GM12872 (cell line): ENCODE results near the gene CUL4B.

Experiments
- TF ChIP-seq, protein P1 (sequence below): IDR thresholded peaks from 3 replicates; pipeline ENCODE4 v1.5.1; 2011; ENCODE audit warnings: low read depth, mild to moderate bottlenecking, low read length, moderate library complexity; ENCODE audit not compliant: insufficient read depth

CUL4B gene

DNA sequence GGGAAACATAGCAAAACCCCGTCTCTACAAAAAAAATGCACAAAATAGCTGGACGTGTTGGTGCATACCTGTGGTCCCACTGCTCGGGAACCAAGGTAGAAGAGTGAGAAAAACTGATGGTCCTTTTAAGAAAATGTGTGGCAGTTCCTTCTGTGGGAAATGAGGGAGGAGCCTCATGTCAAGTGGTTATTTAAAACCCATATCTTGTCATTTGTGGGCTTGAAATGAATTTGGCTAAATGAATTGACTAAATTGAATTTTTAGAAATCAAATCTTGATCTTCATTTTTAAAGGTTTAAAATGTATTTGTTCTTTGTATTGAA, 75.5 kb downstream of the CUL4B start:
- TF ChIP-seq, protein P1, sequence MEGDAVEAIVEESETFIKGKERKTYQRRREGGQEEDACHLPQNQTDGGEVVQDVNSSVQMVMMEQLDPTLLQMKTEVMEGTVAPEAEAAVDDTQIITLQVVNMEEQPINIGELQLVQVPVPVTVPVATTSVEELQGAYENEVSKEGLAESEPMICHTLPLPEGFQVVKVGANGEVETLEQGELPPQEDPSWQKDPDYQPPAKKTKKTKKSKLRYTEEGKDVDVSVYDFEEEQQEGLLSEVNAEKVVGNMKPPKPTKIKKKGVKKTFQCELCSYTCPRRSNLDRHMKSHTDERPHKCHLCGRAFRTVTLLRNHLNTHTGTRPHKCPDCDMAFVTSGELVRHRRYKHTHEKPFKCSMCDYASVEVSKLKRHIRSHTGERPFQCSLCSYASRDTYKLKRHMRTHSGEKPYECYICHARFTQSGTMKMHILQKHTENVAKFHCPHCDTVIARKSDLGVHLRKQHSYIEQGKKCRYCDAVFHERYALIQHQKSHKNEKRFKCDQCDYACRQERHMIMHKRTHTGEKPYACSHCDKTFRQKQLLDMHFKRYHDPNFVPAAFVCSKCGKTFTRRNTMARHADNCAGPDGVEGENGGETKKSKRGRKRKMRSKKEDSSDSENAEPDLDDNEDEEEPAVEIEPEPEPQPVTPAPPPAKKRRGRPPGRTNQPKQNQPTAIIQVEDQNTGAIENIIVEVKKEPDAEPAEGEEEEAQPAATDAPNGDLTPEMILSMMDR = no peak

DNA sequence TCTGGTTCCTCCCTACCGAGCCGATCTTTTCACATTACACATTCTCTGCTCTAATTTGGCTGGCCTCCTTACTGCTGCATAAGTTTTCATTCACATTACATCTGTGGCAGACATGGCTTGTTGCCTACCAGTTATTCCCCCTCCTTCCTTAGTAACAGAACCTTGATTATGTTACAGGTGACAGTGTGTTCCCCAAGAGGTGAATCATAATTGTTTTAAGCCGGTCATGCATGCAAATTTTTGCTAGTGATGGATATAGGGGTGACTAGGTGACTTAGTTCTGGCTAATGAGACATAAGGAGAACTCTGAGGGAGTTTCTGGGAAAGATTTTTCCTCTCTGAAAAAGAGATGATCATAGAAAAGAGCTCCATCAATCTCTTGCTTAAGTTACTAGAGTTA, 83.3 kb downstream of the CUL4B start:
- TF ChIP-seq, protein P1 = no peak

DNA sequence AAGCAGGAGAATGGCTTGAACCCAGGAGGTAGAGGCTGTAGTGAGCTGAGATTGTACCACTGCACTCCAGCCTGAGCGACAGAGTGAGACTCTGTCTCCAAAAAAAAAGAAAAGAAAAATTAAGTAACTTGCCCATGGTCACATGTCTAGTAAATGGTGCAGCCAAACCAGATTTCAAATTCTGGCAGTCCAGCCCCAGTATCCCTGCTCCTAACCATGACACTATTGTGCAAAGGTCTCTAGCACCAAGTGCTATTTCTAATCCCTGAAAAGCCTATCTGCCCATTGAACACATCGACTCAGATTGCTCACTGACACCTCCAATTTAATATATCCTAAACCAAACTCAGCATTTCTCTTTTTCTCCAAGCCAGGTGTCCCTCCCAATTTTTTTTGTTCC, 84.0 kb downstream of the CUL4B start:
- TF ChIP-seq, protein P1 = no peak

DNA sequence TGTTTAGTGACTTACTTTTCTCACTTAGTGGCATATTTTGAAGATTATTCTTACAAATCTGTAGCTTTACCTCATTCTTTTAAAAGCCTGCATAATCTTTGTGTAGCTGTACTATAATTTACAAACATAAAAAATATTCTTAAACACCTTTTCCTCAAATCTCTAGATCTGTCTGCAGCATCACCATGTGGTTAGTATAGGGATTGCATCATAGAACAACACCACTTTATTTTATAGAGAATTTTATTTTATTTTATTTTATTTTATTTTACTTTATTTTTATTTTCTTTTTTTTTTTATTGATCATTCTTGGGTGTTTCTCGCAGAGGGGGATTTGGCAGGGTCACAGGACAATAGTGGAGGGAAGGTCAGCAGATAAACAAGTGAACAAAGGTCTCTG, 85.3 kb downstream of the CUL4B start:
- TF ChIP-seq, protein P1 = peak; percentile 39; the same call in 2 of the 3 replicates
